GM19324 (cell line): Measurements from ENCODE around the gene DBNDD2.

Experiments
- ATAC-seq: cut with Tn5 transposase; IDR thresholded peaks from one replicate; pipeline ENCODE4 v1.9.1; 2021; ENCODE audit warnings: mild to moderate bottlenecking, moderate library complexity; ENCODE audit not compliant: unreplicated experiment, low FRiP score

Gene DBNDD2

DNA sequence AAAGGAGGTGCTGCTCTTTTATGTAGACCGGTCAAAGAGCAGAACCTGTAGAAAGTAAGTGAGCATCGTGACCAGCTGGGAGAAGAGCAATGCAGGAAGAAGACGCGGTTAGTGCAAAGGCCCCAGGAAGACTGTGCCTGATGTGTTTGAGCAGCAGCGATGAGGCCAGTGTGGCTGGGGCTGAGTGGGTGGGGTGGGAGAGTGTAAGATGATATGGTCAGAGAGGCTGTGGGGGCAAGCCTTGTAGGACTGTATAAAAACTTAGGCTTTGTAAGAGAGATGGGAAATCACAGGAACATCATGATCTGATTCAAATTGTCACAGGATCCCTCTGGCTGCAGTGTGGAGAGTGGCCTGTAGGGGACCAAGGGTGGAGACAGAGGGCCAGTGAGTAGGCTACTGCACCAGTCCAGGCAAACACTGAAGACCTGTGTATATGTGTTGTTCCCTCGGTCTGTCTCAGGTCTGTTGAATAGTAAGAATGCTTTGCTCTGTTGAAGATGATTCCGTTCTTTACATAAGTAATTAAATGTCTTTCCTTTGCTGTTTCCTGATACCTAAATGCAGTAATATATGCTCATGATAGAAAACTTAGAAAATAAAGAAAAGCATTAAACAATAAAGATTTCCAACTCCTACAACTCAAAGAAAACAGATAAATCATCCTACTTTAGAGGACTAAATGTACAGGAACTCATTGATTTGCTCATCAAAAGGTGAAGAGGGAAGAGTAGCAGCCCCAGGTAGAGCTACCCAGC lies 37.9 kb downstream of the DBNDD2 start:
- ATAC-seq: no peak

- ATAC-seq: no peak
Observed at GRCh38 chr20:45448270-45448669, 40.2 kb downstream of the DBNDD2 start.

GRCh38 chr20:45449528-45449927 lies 41.4 kb downstream of the DBNDD2 start:
- ATAC-seq: no peak

GRCh38 chr20:45450097-45450818 lies 42.2 kb downstream of the DBNDD2 start:
- ATAC-seq: no peak

- no peak for ATAC-seq
Observed at GRCh38 chr20:45452238-45452637, 44.1 kb downstream of the DBNDD2 start.

DNA sequence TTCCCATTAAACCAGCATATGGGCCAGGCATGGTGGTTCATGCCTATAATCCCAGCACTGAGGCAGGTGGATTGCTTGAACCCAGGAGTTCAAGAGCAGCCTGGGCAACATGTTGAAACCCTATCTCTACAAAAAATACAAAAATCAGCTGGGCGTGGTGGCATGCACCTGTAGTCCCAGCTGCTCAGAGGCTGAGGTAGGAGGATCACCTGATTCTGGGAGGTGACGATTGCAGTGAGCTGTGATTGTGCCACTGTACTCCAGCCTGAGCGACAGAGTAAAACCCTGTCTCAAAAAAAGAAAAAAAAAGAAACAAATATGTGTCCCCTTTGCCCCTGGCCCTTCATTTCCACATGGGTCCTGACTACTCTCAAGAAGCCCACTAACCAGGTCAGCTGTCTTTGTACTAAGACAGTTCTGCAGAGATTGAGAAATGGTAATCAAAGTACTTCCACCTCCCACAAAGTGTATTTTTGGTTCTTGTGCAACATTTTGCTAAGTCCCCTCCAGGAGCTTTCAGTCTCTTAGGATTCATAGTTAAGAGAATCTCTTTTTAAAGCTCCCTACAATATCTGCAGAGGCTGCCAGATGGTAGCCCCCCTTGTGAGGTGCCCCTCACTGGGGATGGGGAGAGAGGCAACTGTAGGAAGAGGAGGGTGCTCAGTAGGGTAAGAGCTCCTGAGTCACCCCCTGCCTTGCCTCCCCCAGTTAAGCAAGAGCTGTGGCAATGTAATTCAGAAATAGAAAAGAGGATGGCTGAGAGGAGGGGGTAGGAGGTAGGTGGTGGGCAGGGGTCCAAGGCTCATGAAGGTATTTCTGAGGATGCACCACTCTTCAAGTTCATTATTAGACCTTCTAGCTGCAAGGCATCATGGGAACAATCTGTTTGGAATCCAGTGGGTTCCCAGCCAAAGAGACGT lies 44.9 kb downstream of the DBNDD2 start:
- ATAC-seq: no peak

- ATAC-seq: no peak
Observed at GRCh38 chr20:45456632-45457031, 48.5 kb downstream of the DBNDD2 start.

DNA sequence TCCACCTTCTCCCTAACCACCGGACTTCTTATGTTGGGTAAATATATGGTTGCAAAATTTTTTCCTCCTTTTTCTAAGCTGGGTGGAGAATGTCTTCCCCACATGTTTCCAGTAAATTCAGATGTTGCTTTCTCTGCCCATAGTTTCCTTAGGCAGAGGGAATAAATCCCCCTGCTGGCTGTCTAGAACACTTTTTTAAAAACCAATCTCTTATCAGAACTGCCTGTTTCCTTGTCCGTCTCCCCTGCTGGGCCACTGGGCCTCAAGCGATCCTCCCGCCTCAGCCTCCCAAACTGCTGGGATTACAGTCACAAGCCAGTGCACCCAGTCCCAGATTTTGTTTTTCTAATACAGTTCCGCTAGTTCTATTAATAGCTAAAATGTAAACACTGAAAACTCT lies 51.5 kb downstream of the DBNDD2 start:
- ATAC-seq: no peak
